ENCODE results near the gene SEMA3E. TPM values are rescaled to one million over a fixed set of nuclear protein-coding genes. Genes with fewer than 3 reads are reported as not detected.

Gene SEMA3E
- total RNA-seq, 1 donor: 16.1 TPM

GRCh38 chr7:83509255-83510021 is 139.5 kb downstream of the SEMA3E start:
- no peak overlapping the region for H3K4me3 ChIP-seq (ENCODE audit: low read depth, low read length)
- no peak for TF ChIP-seq CTCF (IDR thresholded peaks at IDR 0.05; ENCODE audit: insufficient read depth, low read length)
- DNase-seq (ENCODE audit: low read depth): no peak

GRCh38 chr7:83504330-83504729 is 144.6 kb downstream of the SEMA3E start:
- DNase-seq (ENCODE audit: low read depth): no peak
- no peak for TF ChIP-seq CTCF (IDR thresholded peaks at IDR 0.05; ENCODE audit: insufficient read depth, low read length)
- no peak overlapping the region for H3K4me3 ChIP-seq (ENCODE audit: low read depth, low read length)

- H3K4me3 ChIP-seq (ENCODE audit: low read depth, low read length): no peak overlapping the region
- no peak for DNase-seq (ENCODE audit: low read depth)
- TF ChIP-seq CTCF (IDR thresholded peaks at IDR 0.05; ENCODE audit: insufficient read depth, low read length): no peak
These were observed 146.3 kb downstream of the SEMA3E start for GRCh38 chr7:83502636-83503035.

- DNase-seq (ENCODE audit: low read depth): no peak
- no peak for TF ChIP-seq CTCF (IDR thresholded peaks at IDR 0.05; ENCODE audit: insufficient read depth, low read length)
- no peak overlapping the region for H3K4me3 ChIP-seq (ENCODE audit: low read depth, low read length)
These were observed 154.3 kb downstream of the SEMA3E start for GRCh38 chr7:83494683-83495082.

- TF ChIP-seq CTCF (IDR thresholded peaks at IDR 0.05; ENCODE audit: insufficient read depth, low read length): no peak
- H3K4me3 ChIP-seq (ENCODE audit: low read depth, low read length): no peak overlapping the region
- no peak for DNase-seq (ENCODE audit: low read depth)
These were observed 156.1 kb downstream of the SEMA3E start for GRCh38 chr7:83492802-83493201.

GRCh38 chr7:83487801-83488200 is 161.1 kb downstream of the SEMA3E start:
- no peak for TF ChIP-seq CTCF (IDR thresholded peaks at IDR 0.05; ENCODE audit: insufficient read depth, low read length)
- DNase-seq (ENCODE audit: low read depth): no peak
- no peak overlapping the region for H3K4me3 ChIP-seq (ENCODE audit: low read depth, low read length)

- TF ChIP-seq CTCF (IDR thresholded peaks at IDR 0.05; ENCODE audit: insufficient read depth, low read length): no peak
- no peak for DNase-seq (ENCODE audit: low read depth)
- H3K4me3 ChIP-seq (ENCODE audit: low read depth, low read length): no peak overlapping the region
These were observed 162.0 kb downstream of the SEMA3E start for GRCh38 chr7:83486957-83487356.

Data from fibroblast of the aortic adventitia (primary cell).